Endothelial cell (in vitro differentiated cells): ENCODE measurements around the gene INO80C. TPM values are rescaled to one million over a fixed set of nuclear protein-coding genes. Genes with fewer than 3 reads are reported as not detected.

Experiments
- DNase-seq: peaks from one replicate; pipeline ENCODE4 v3.0.0; 2021; ENCODE audit warnings: low spot score
- H3K27ac Mint-ChIP-seq: one replicate; pipeline ENCODE4 v1.8.0; 2021; ENCODE audit warnings: mixed read lengths, inconsistent platforms; ENCODE audit not compliant: unreplicated experiment
- H3K27me3 Mint-ChIP-seq: one replicate; pipeline ENCODE4 v1.8.0; 2021; ENCODE audit warnings: mild to moderate bottlenecking, moderate library complexity, mixed read lengths, inconsistent platforms; ENCODE audit not compliant: unreplicated experiment
- H3K36me3 Mint-ChIP-seq: one replicate; pipeline ENCODE4 v1.8.0; 2021; ENCODE audit warnings: mild to moderate bottlenecking, low read depth, mixed read lengths, inconsistent platforms; ENCODE audit not compliant: unreplicated experiment
- H3K4me1 Mint-ChIP-seq: one replicate; pipeline ENCODE4 v1.8.0; 2021; ENCODE audit warnings: mild to moderate bottlenecking, mixed read lengths, inconsistent platforms; ENCODE audit not compliant: unreplicated experiment
- H3K4me3 Mint-ChIP-seq: one replicate; pipeline ENCODE4 v1.8.0; 2021; ENCODE audit warnings: mild to moderate bottlenecking, mixed read lengths, inconsistent platforms; ENCODE audit not compliant: unreplicated experiment
- H3K9me3 Mint-ChIP-seq: one replicate; pipeline ENCODE4 v1.8.0; 2021; ENCODE audit warnings: mixed read lengths, inconsistent platforms; ENCODE audit not compliant: unreplicated experiment
- total RNA-seq: library from RNA; stranded (reverse); fragmentation: NEBNext Ultra II Directional; extraction: Animal tissue kit (Norgen Biotek cat#: 25700); gene quantifications from one replicate; pipeline ENCODE4 v1.2.1, GENCODE V29; 2021; ENCODE audit not compliant: unreplicated experiment
- TF ChIP-seq, protein P1 (sequence below): fragments of 200-600 bp; sonication (generic); IDR thresholded peaks from one replicate; pipeline ENCODE4 v1.5.0; 2021; ENCODE audit warnings: antibody characterized with exemption; ENCODE audit not compliant: unreplicated experiment

INO80C gene
- total RNA-seq, 1 donor from 2014 or later: 29.7 TPM

DNA sequence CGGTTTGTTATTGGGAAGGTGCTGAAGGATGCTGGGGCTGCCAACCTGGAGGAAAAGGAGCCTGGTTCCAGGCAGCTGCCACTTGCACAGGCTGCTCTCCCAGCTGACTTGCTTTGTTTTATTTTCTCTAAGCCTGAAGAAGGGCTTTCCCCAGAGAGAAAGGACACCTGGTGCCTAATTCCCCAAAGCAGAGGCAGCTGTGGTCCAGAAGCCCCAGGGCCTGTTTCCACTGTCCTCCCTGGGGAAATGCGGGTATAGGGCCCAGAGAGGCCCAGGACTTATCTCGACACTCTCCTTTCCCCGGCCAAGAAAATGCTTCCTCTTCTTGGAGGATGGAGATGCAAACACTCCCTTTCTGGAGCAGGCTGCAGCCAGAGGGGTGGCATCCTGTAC is 30.1 kb downstream of the INO80C start:
- Mint-ChIP-seq H3K36me3 (peaks cover 8% of the 10 kb centered on the region), H3K27ac (peak overlapping the region; percentile 91), H3K4me1 (peaks cover 53% of the 10 kb centered on the region), H3K9me3 (no peaks in the 10 kb centered on the region), H3K27me3 (no peaks in the 10 kb centered on the region), H3K4me3 (no peak overlapping the region)
- no peak for DNase-seq
- TF ChIP-seq, protein P1, sequence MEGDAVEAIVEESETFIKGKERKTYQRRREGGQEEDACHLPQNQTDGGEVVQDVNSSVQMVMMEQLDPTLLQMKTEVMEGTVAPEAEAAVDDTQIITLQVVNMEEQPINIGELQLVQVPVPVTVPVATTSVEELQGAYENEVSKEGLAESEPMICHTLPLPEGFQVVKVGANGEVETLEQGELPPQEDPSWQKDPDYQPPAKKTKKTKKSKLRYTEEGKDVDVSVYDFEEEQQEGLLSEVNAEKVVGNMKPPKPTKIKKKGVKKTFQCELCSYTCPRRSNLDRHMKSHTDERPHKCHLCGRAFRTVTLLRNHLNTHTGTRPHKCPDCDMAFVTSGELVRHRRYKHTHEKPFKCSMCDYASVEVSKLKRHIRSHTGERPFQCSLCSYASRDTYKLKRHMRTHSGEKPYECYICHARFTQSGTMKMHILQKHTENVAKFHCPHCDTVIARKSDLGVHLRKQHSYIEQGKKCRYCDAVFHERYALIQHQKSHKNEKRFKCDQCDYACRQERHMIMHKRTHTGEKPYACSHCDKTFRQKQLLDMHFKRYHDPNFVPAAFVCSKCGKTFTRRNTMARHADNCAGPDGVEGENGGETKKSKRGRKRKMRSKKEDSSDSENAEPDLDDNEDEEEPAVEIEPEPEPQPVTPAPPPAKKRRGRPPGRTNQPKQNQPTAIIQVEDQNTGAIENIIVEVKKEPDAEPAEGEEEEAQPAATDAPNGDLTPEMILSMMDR: no peak

DNA sequence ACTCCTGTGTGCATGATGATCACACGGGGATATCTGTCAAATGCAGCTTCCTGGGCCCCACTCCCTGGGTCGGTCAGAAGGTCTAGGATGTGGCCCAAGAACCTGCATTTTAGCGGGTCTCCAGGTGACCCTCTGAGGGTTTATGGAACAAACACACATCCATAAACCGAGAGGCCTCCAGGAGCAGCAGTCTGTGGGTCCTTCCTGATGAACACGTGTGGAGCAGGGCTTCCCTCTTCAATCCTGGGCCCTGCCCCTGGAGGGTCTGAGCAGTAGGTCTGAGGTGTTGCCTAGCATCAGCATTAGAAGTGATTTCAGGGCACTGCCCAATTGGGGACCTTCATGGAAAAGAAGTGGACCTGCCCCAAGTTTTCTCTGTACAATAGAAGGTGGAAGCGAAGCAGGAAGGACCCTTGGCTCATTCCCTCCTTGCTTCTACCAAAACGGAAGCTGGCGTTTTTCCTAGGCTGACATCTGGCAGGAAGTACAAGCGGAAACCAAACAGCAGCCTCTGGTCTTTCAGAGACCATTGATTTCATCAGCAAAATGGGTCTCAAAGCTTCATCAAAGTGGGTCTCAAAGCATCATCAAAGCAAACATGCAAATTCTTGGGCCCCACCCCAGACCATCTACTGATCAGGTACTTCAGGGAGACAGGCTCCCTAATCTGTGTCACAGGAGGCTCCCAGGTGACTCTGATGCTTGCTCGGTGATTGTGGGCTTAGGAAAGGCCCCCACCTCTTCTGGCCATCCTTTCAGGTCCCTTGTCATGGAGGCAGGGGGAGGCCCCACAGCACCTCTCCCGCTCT is 30.7 kb downstream of the INO80C start:
- no peaks in the 10 kb centered on the region for H3K9me3 Mint-ChIP-seq
- peak overlapping the region; percentile 85 for H3K4me3 Mint-ChIP-seq
- H3K4me1 Mint-ChIP-seq: peaks cover 59% of the 10 kb centered on the region
- H3K27ac Mint-ChIP-seq: peak overlapping the region; percentile 93
- H3K27me3 Mint-ChIP-seq: no peaks in the 10 kb centered on the region
- peaks cover 8% of the 10 kb centered on the region for H3K36me3 Mint-ChIP-seq
- TF ChIP-seq, protein P1: no peak
- DNase-seq: peak; percentile 45

DNA sequence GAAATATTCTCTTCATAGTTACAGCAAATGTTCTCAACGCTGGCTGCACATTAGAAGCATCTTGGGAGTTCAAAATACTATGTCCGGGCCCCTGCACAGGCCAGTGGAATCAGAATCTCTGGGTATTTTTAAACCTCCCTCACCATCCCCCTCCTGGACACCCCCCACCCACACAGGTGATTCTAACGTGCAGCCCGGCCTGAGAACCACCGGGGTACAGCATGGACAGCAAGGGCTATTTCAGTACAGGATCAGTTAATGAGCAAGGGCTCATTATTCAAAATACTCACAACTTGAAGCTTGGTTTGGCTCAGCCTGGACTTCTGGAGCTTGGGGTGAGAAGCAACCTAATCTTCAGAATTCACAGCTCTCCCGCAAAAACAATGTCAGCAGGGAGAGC is 31.4 kb downstream of the INO80C start:
- H3K4me1 Mint-ChIP-seq: peaks cover 63% of the 10 kb centered on the region
- no peaks in the 10 kb centered on the region for H3K9me3 Mint-ChIP-seq
- H3K4me3 Mint-ChIP-seq: peak overlapping the region; percentile 85
- DNase-seq: no peak
- peaks cover 2% of the 10 kb centered on the region for H3K27me3 Mint-ChIP-seq
- H3K27ac Mint-ChIP-seq: peak overlapping the region; percentile 93
- TF ChIP-seq, protein P1: no peak
- H3K36me3 Mint-ChIP-seq: peaks cover 7% of the 10 kb centered on the region

DNA sequence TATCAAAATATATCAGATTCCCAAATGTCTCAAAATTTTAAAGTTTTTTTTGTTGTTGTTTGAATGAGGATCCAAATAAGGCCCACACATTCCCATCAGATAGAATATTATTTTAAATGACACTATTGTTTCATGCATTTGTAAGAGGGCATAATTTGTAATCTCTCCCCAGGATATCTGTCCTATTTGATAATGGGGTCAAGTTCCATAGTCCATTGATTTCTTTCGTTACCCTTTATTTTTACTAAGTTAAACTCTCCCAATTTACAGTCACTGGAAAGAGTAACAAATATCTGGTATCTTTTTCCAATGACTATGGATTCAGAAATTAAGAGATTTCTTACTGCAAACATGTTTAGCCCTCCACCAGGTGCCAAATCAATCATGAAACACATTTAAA is 32.4 kb downstream of the INO80C start:
- Mint-ChIP-seq H3K4me3 (peak overlapping the region; percentile 85), H3K4me1 (peaks cover 71% of the 10 kb centered on the region), H3K9me3 (no peaks in the 10 kb centered on the region), H3K27me3 (peaks cover 2% of the 10 kb centered on the region), H3K36me3 (peaks cover 4% of the 10 kb centered on the region), H3K27ac (no peak overlapping the region)
- DNase-seq: no peak
- TF ChIP-seq, protein P1: no peak

DNA sequence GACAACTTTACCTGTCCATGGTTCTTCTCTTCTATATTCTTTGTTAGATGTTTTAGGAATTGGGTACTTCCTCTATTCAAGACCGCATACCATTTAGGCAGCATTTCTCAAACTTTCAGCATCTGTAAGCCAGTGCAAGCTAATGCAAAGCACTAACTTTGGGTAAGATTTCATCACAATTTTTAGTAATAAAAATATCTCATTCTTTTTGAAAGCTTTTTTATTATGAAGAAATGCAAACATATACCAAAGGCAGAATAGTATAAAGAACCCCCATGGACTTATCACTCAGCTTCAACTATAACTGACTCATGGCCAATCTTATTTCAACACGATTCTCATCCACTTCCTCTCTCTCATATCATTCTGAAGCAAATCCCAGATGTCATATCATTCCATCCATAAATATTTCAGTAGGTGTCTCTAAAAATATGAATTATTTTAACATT is 32.9 kb downstream of the INO80C start:
- peaks cover 2% of the 10 kb centered on the region for H3K27me3 Mint-ChIP-seq
- DNase-seq: no peak

More for the DNA sequence above, 32.9 kb downstream of the INO80C start:
- Mint-ChIP-seq H3K4me3 (peak overlapping the region; percentile 48), H3K36me3 (peaks cover 4% of the 10 kb centered on the region), H3K27ac (peak overlapping the region; percentile 3), H3K4me1 (peaks cover 75% of the 10 kb centered on the region), H3K9me3 (no peaks in the 10 kb centered on the region)
- TF ChIP-seq, protein P1: no peak
